Gastroesophageal sphincter (tissue), 3 donors: ENCODE data around the gene GRIP2.

Source experiments
- EP300 ChIP-seq: sonication (generic); formaldehyde crosslinking; IDR thresholded peaks from one replicate; pipeline ENCODE4 v1.6.1; 2017; ENCODE audit warnings: antibody characterized with exemption, mild to moderate bottlenecking
- POLR2A ChIP-seq, 2 donors: fragments of 450-650 bp; IDR thresholded peaks; one replicate each; pipeline ENCODE4 v1.6.1; 2017; ENCODE audit warnings: antibody characterized with exemption in 2 of 2, mild to moderate bottlenecking in 2 of 2, moderate library complexity in 1 of 2
- TF ChIP-seq, protein P1 (sequence below), 4 experiments: fragments of 200-600 bp in 2 of 4; fragments of 450-650 bp in 2 of 4; sonication (generic) in 1 of 4; IDR thresholded peaks; one replicate each; pipeline ENCODE4 v1.5.1; 2017 to 2019; ENCODE audit warnings: antibody characterized with exemption in 4 of 4, mild to moderate bottlenecking in 2 of 4, moderate library complexity in 2 of 4

DNA sequence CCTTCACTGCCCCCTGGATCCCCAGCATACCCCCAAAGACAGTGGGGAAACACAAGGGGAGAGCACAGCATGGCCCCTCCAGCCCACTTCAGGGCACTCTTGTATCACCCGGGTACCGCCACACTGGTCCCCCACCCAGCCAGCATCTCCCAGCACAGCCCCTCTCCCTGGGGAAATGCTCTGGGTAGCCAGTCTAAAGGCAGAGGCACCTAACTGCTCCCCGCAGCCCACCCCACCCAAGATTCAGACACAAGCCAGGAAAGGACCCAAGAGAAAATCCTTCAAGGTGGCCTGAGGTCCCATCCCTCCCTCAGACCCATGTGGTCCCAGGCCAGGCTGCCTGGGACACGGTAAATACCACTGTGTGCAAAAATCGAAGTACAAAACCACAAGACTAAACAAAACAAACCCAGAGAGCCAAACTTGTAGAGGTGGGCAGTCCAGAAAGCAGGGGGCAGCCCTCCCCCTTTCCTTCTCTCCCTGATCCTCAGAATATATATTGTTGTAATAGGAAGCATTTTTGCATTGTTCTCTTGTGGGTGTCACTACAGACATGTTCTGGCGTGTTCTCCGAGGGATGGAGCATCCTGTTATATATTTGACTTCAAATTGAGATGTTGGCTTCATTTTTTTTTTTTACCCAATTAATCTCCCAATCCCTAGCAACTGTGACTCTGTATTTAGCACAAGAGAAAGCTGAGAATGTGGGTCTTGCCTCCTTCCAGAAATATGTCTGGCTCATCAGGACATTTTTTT is 51.7 kb downstream of the GRIP2 start:
- TF ChIP-seq POLR2A (IDR thresholded peaks at IDR 0.05) (no peak), EP300 (no peak)
- TF ChIP-seq, protein P1, sequence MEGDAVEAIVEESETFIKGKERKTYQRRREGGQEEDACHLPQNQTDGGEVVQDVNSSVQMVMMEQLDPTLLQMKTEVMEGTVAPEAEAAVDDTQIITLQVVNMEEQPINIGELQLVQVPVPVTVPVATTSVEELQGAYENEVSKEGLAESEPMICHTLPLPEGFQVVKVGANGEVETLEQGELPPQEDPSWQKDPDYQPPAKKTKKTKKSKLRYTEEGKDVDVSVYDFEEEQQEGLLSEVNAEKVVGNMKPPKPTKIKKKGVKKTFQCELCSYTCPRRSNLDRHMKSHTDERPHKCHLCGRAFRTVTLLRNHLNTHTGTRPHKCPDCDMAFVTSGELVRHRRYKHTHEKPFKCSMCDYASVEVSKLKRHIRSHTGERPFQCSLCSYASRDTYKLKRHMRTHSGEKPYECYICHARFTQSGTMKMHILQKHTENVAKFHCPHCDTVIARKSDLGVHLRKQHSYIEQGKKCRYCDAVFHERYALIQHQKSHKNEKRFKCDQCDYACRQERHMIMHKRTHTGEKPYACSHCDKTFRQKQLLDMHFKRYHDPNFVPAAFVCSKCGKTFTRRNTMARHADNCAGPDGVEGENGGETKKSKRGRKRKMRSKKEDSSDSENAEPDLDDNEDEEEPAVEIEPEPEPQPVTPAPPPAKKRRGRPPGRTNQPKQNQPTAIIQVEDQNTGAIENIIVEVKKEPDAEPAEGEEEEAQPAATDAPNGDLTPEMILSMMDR (IDR thresholded peaks at IDR 0.05): no peak
